HepG2 (cell line): ENCODE data around the gene BCAS3. TPM values are rescaled to one million over a fixed set of nuclear protein-coding genes. Genes with fewer than 3 reads are reported as not detected.

Source experiments
- ARID3A ChIP-seq: IDR thresholded peaks from 2 replicates; pipeline ENCODE4 v1.6.1; 2012; ENCODE audit warnings: low read depth, low read length, improper control_type of control experiment
- ATAD3A ChIP-seq: sonication (generic); formaldehyde crosslinking; IDR thresholded peaks from 2 replicates; pipeline ENCODE4 v1.4.0; 2020; ENCODE audit warnings: missing genetic modification reagents
- BCL6 ChIP-seq: IDR thresholded peaks from 2 replicates; pipeline ENCODE4 v1.6.1; 2016; ENCODE audit warnings: missing genetic modification reagents, missing compliant biosample characterization
- DMAP1 ChIP-seq: IDR thresholded peaks from 2 replicates; pipeline ENCODE4 v1.6.1; 2016
- HOXA5 ChIP-seq: sonication (generic); formaldehyde crosslinking; IDR thresholded peaks from 2 replicates; pipeline ENCODE4 v1.4.0; 2020; ENCODE audit warnings: missing genetic modification reagents
- JUND ChIP-seq: sonication (generic); formaldehyde crosslinking; IDR thresholded peaks from 2 replicates; pipeline ENCODE4 v1.8.0; 2022; ENCODE audit warnings: mild to moderate bottlenecking, missing genetic modification reagents
- NPAS2 ChIP-seq: sonication (generic); formaldehyde crosslinking; IDR thresholded peaks from 2 replicates; pipeline ENCODE4 v1.8.0; 2022; ENCODE audit warnings: mild to moderate bottlenecking, missing genetic modification reagents, borderline replicate concordance
- NR2F1 ChIP-seq, 2 experiments: fragments of 450-650 bp in 1 of 2; formaldehyde crosslinking in 1 of 2; IDR thresholded peaks; 2 replicates each; pipeline versions ENCODE4 v1.5.0 to v1.6.1; 2016 to 2020; ENCODE audit warnings: mild to moderate bottlenecking in 1 of 2, missing compliant biosample characterization in 1 of 2, missing genetic modification reagents in 1 of 2, moderate library complexity in 1 of 2
- PHF5A ChIP-seq: IDR thresholded peaks from one replicate; pipeline ENCODE4 v1.6.1; 2018; ENCODE audit warnings: low read depth, missing genetic modification reagents; ENCODE audit not compliant: unreplicated experiment
- POGK ChIP-seq: sonication (generic); formaldehyde crosslinking; conservative IDR thresholded peaks from 2 replicates; pipeline ENCODE4 v1.8.0; 2022; ENCODE audit warnings: mild to moderate bottlenecking, moderate library complexity, missing genetic modification reagents
- RXRB ChIP-seq: IDR thresholded peaks from 2 replicates; pipeline ENCODE4 v1.6.1; 2016; ENCODE audit warnings: borderline replicate concordance, missing genetic modification reagents, missing compliant biosample characterization
- SAP130 ChIP-seq: IDR thresholded peaks from 2 replicates; pipeline ENCODE4 v1.6.1; 2016; ENCODE audit warnings: low read depth
- SETDB1 ChIP-seq: sonication (generic); formaldehyde crosslinking; IDR thresholded peaks from 2 replicates; pipeline ENCODE4 v1.5.1; 2020; ENCODE audit warnings: missing genetic modification reagents, mild to moderate bottlenecking, borderline replicate concordance
- SP1 ChIP-seq, 2 experiments: fragments of 450-650 bp in 1 of 2; sonication (generic) in 1 of 2; formaldehyde crosslinking in 1 of 2; IDR thresholded peaks; 2 replicates each; pipeline versions ENCODE4 v1.4.0 to v1.6.1; 2016 to 2020; ENCODE audit warnings: missing genetic modification reagents in 1 of 2
- SP4 ChIP-seq: sonication (generic); formaldehyde crosslinking; IDR thresholded peaks from 2 replicates; pipeline ENCODE4 v1.8.1; 2023; ENCODE audit warnings: mild to moderate bottlenecking, missing genetic modification reagents
- TSC22D2 ChIP-seq: sonication (generic); formaldehyde crosslinking; IDR thresholded peaks from 2 replicates; pipeline ENCODE4 v1.5.1; 2020; ENCODE audit warnings: missing genetic modification reagents, mild to moderate bottlenecking, borderline replicate concordance
- ZBTB8A ChIP-seq: sonication (generic); formaldehyde crosslinking; IDR thresholded peaks from 2 replicates; pipeline ENCODE4 v1.4.0; 2020; ENCODE audit warnings: mild to moderate bottlenecking, low read depth, missing genetic modification reagents, borderline replicate concordance
- ZMAT3 ChIP-seq: sonication (generic); formaldehyde crosslinking; conservative IDR thresholded peaks from 2 replicates; pipeline ENCODE4 v1.7.0; 2021; ENCODE audit warnings: missing genetic modification reagents
- ZNF142 ChIP-seq: sonication (generic); formaldehyde crosslinking; IDR thresholded peaks from 2 replicates; pipeline ENCODE4 v1.4.0; 2020; ENCODE audit warnings: missing genetic modification reagents
- ZNF556 ChIP-seq: sonication (generic); formaldehyde crosslinking; IDR thresholded peaks from 2 replicates; pipeline ENCODE4 v1.4.0; 2020; ENCODE audit warnings: mild to moderate bottlenecking, missing genetic modification reagents, borderline replicate concordance
- polyA plus RNA-seq, 8 experiments: library from polyadenylated mRNA; depleted of rRNA in 3 of 8; stranded (reverse) in 7 of 8; unstranded in 1 of 8; fragments of >200 nt; fragmentation: Illumina TruSeq in 4 of 8; extraction: Trizol in 4 of 8; gene quantifications; 2 replicates each; pipeline versions ENCODE4 v1.2.1 to v1.2.3, GENCODE V29; 2011 to 2016; ENCODE audit warnings: low read depth in 4 of 8, missing spikeins in 1 of 8, mixed read lengths in 1 of 8; ENCODE audit not compliant: insufficient read depth in 1 of 8
- total RNA-seq, 5 experiments: library from RNA; depleted of rRNA; stranded (reverse); fragments of >200 nt; fragmentation: Illumina TruSeq; extraction: Trizol; gene quantifications; 2 replicates each; pipeline ENCODE4 v1.2.3, GENCODE V29; 2016; ENCODE audit warnings: low read depth in 1 of 5

BCAS3 gene
- total and polyA plus RNA-seq, 2 of the 13 experiments (the other 11 are each of a cell fraction or from before 2014, with no cell fraction given), result 10.7 to 11.2 TPM

GRCh38 chr17:61399131-61400065, 721.7 kb downstream of the BCAS3 start, which contains the start of gene TBX2 (continued):
- no peak for TF ChIP-seq ATAD3A (CRISPR knock-in tag)
- TF ChIP-seq NR2F1 (CRISPR knock-in tag; IDR thresholded peaks at IDR 0.05), result no peak
- 0 out of 2 replicates have a peak, but pooled peaks have one; percentile 64 for TF ChIP-seq ZMAT3
- TF ChIP-seq SAP130 (CRISPR knock-in tag), result peak; percentile 73
- peak; percentile 82 for TF ChIP-seq POGK (CRISPR knock-in tag)
- TF ChIP-seq SP1 (IDR thresholded peaks at IDR 0.05), result no peak
- TF ChIP-seq SP1 (CRISPR knock-in tag; IDR thresholded peaks at IDR 0.05), result no peak; the same call in 1 of the 2 replicates
- no peak; the same call in 1 of the 2 replicates for TF ChIP-seq HOXA5 (CRISPR knock-in tag)
- TF ChIP-seq ZNF142, result peak; percentile 93
- no peak for TF ChIP-seq SETDB1
- no peak; the same call in 1 of the 2 replicates for TF ChIP-seq JUND
- TF ChIP-seq TSC22D2, result no peak
- peak; percentile 30 for TF ChIP-seq SP4 (CRISPR knock-in tag)
- 0 out of 2 replicates have a peak, but pooled peaks have one; percentile 13 for TF ChIP-seq BCL6
- TF ChIP-seq ARID3A, result no peak
- TF ChIP-seq NPAS2 (CRISPR knock-in tag), result no peak
- no peak for TF ChIP-seq ZNF556 (CRISPR knock-in tag)
- TF ChIP-seq PHF5A (CRISPR knock-in tag), result no peak
- peak; percentile 35; the same call in 1 of the 2 replicates for TF ChIP-seq ZBTB8A (CRISPR knock-in tag)
- no peak for TF ChIP-seq DMAP1
- peak; percentile 27; the same call in 1 of the 2 replicates for TF ChIP-seq RXRB (CRISPR knock-in tag)
